ENCODE measurements around the gene PPHLN1.

DNA sequence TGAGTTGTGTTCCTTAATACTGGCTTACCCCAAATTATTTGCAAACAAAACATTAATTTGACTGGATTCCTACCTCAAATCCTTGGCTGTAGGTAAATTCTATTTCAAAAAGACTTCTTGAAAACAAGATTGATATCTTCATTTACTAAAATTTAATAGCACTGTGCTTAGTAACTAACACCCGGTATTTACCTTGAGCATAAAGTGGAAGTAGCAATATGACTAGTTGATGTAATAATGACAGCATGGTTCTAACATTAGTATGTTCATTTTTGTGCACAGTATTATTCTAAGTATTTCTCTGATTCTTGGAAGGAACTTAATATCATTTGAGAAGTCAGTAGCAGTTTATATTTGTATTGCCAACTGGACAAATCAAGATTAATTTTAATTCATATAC is 96.8 kb downstream of the PPHLN1 start:
- TF ChIP-seq, protein P1, sequence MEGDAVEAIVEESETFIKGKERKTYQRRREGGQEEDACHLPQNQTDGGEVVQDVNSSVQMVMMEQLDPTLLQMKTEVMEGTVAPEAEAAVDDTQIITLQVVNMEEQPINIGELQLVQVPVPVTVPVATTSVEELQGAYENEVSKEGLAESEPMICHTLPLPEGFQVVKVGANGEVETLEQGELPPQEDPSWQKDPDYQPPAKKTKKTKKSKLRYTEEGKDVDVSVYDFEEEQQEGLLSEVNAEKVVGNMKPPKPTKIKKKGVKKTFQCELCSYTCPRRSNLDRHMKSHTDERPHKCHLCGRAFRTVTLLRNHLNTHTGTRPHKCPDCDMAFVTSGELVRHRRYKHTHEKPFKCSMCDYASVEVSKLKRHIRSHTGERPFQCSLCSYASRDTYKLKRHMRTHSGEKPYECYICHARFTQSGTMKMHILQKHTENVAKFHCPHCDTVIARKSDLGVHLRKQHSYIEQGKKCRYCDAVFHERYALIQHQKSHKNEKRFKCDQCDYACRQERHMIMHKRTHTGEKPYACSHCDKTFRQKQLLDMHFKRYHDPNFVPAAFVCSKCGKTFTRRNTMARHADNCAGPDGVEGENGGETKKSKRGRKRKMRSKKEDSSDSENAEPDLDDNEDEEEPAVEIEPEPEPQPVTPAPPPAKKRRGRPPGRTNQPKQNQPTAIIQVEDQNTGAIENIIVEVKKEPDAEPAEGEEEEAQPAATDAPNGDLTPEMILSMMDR (conservative IDR thresholded peaks at IDR 0.05 in 1 of 2, IDR thresholded peaks at IDR 0.05 in 1 of 2; ENCODE audit: low read depth in 1 of 2, low read length in 2 of 2), result no peak
- no peak for TF ChIP-seq EZH2 (IDR thresholded peaks at IDR 0.05; ENCODE audit: low read length, missing control alignments)

All from fibroblast of lung (primary cell).